Muscle of back (tissue), 13 donors: Measurements from ENCODE around the gene PCDHGB3. TPM values are rescaled to one million over a fixed set of nuclear protein-coding genes. Genes with fewer than 3 reads are reported as not detected.
"Not testable (repeated sequence)": the region's sequence is repeated elsewhere in the genome, so short reads cannot be mapped to it uniquely, and the experiment has no call there.

ENCODE experiments used
- DNase-seq, 3 donors: peaks; one replicate each; pipeline versions ENCODE4 v3.0.0 to v3.0.0-alpha.2; 2013
- long read RNA-seq, 9 donors: transcript quantifications; one replicate each; lab custom pipeline, GENCODE V29; 2026
- polyA plus RNA-seq, 10 donors: library from polyadenylated mRNA; unstranded; fragments of 120-200 nt; gene quantifications; one replicate each; pipeline ENCODE4 v1.2.1, GENCODE V29; 2013; ENCODE audit not compliant: insufficient read length in 10 of 10

PCDHGB3 gene
- 1 to 10 TPM in 9 of 10 donors, under 1 TPM in 1; 0.99 to 1.7 (median 1.4) TPM for polyA plus RNA-seq
- long read RNA-seq, donor 1, result 0 reads
- long read RNA-seq, donor 2, result 0 reads
- long read RNA-seq, donor 3, result 0 reads
- long read RNA-seq, donor 4, result 0 reads
- long read RNA-seq, donor 5, partial matches to known transcripts, result 0 of 2 reads
- long read RNA-seq, donor 5, other reads (novel, unspliced or antisense), result 0 of 2 reads
- long read RNA-seq, donor 6, partial matches to known transcripts, result 0 of 2 reads
- long read RNA-seq, donor 6, other reads (novel, unspliced or antisense), result 0 of 2 reads
- long read RNA-seq, donor 7, result 0 reads
- long read RNA-seq, donor 8, partial matches to known transcripts, result 0 of 1 reads
- long read RNA-seq, donor 8, other reads (novel, unspliced or antisense), result 0 of 1 reads
- long read RNA-seq, donor 9, result 0 reads

- DNase-seq, result peak in 1 of 3 donors; percentile 17
These were observed at the start of gene PCDHGB3 for GRCh38 chr5:141369994-141370848. PCDHGB3 (plus strand) TSS chr5:141370242; CDS start chr5:141370395, 153 bp downstream.

- no peak for DNase-seq
These were observed 47.8 kb upstream of the PCDHGB3 start for GRCh38 chr5:141322261-141322660.

GRCh38 chr5:141326088-141326854, 43.8 kb upstream of the PCDHGB3 start:
- DNase-seq, result peak; percentile 37 to 53 (median 45)

- DNase-seq, result no peak
These were observed 41.8 kb upstream of the PCDHGB3 start for GRCh38 chr5:141328231-141328630.

- no peak for DNase-seq
These were observed 39.6 kb upstream of the PCDHGB3 start, which contains the start of gene PCDHGA1 for GRCh38 chr5:141330299-141331080. PCDHGA1 (plus strand) TSS chr5:141330514.

- DNase-seq, result not testable (repeated sequence)
These were observed 37.5 kb upstream of the PCDHGB3 start for GRCh38 chr5:141332571-141332970.

- peak; percentile 19 to 53 (median 34) for DNase-seq
These were observed 31.3 kb upstream of the PCDHGB3 start, which contains the start of gene PCDHGA2 for GRCh38 chr5:141338538-141339306. PCDHGA2 (plus strand) TSS chr5:141338760.

- not testable (repeated sequence) for DNase-seq
These were observed 29.2 kb upstream of the PCDHGB3 start for GRCh38 chr5:141340781-141341354.

GRCh38 chr5:141342773-141343172, 27.3 kb upstream of the PCDHGB3 start:
- DNase-seq, result no peak

- peak in 1 of 3 donors; percentile 14 for DNase-seq
These were observed 26.6 kb upstream of the PCDHGB3 start, which contains the start of gene PCDHGA3 for GRCh38 chr5:141343242-141343952. PCDHGA3 (plus strand) TSS chr5:141343829; CDS start chr5:141344034, 205 bp downstream.

- peak in 1 of 3 donors; percentile 17 for DNase-seq
These were observed 26.0 kb upstream of the PCDHGB3 start for GRCh38 chr5:141343953-141344463.

- DNase-seq, result no peak
These were observed 24.7 kb upstream of the PCDHGB3 start for GRCh38 chr5:141345327-141345726.

- not testable (repeated sequence) for DNase-seq
These were observed 24.0 kb upstream of the PCDHGB3 start for GRCh38 chr5:141346017-141346416.

- DNase-seq, result no peak
These were observed 20.0 kb upstream of the PCDHGB3 start, which contains the start of gene PCDHGB1 for GRCh38 chr5:141349917-141350619. PCDHGB1 (plus strand) TSS chr5:141350099; CDS start chr5:141350261, 162 bp downstream.

- no peak for DNase-seq
These were observed 18.5 kb upstream of the PCDHGB3 start for GRCh38 chr5:141351591-141351990.

- no peak for DNase-seq
These were observed 15.1 kb upstream of the PCDHGB3 start, which contains the start of gene PCDHGA4 for GRCh38 chr5:141354900-141355469. PCDHGA4 (plus strand) TSS chr5:141355021; CDS start chr5:141355108, 87 bp downstream.

GRCh38 chr5:141355641-141356040, 14.4 kb upstream of the PCDHGB3 start:
- DNase-seq, result no peak
